T-helper 2 cell (primary cell): ENCODE results near the gene TMPRSS3.

ENCODE experiments used
- DNase-seq, 5 experiments: peaks; one replicate each; pipeline versions ENCODE4 v3.0.0 to v3.0.0-alpha.2; 2012 to 2022
- total RNA-seq, 2 donors: gene quantifications; one replicate each; lab custom pipeline; 2026; lab: John Stamatoyannopoulos, UW

Gene TMPRSS3
- total RNA-seq: 1.2 to 1.4 reads per million in 2 donors

DNA sequence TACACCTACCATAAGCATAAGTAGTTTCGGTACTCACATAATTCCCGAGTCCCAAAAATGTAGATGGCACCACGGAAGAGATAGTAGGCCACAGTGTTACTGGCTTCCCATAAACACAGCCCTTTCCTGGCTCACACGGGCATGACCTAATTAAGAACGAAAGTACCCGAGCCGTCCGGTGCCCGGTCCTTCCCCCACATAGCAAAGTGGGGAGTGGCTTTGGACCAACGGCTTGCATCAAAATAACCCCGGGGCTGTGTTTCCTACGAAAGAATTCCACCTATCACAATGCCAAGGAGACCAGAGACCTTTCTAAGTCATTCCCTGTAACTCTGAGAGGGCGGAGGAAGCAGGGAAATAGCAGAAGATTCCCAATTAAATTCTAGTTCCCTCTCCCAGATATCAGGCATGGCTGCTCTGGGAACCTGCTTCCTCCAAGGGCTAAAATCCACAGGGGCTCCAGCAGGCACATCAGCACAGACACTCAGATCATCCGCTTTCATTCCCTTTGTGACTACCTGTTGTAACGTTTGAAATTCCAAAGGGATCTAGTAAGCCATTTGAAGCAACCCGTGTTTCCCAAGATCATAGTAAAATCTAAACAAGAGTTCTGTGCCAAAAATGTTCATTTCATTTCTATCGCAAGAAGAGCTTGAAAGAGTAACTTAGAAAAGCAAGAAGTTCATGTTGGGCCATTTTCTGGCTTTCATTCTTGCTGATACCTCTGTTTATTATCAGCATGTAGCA is at the start of gene TMPRSS3:
Gene TMPRSS3 (minus strand): TSS at position 148 of the 747 bp plus-strand sequence. CDS start 635 bp downstream, outside the sequence.
- no peak for DNase-seq

DNA sequence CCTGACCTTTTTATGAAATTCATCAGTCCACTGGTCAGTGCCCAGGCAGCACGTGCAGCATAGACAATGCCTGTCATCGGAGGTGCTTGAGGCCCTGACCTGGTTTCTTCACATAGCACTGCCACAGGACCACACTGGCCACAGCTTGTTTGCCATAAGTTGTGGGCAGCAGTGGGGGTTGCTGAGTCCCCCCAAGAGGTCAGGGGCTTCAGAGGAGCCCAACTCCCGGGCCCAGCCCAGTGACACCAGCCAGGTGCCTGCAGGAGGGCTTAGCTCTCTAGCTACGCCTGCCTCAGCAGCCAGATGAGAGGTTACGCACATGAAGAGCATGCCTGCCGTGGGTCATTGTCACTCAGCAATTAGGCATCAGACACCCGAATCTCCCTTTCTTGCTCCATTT is 49.5 kb upstream of the TMPRSS3 start:
- DNase-seq: no peak

DNA sequence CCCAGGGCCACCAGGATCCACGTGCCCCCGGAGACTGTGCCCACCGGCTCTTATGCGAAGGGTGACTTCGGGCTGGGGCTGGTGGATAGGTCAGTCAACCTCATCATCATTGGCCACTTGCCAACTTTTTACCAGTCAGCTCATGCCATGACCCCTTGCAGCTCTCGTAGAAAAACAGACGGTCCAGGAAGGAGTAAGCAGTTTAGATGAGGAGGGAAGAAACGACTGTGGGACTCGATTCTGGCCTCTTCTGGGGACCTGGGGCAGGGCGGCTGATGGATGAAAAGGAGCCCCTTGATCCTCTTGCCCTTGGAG is 48.9 kb upstream of the TMPRSS3 start:
- no peak for DNase-seq

DNA sequence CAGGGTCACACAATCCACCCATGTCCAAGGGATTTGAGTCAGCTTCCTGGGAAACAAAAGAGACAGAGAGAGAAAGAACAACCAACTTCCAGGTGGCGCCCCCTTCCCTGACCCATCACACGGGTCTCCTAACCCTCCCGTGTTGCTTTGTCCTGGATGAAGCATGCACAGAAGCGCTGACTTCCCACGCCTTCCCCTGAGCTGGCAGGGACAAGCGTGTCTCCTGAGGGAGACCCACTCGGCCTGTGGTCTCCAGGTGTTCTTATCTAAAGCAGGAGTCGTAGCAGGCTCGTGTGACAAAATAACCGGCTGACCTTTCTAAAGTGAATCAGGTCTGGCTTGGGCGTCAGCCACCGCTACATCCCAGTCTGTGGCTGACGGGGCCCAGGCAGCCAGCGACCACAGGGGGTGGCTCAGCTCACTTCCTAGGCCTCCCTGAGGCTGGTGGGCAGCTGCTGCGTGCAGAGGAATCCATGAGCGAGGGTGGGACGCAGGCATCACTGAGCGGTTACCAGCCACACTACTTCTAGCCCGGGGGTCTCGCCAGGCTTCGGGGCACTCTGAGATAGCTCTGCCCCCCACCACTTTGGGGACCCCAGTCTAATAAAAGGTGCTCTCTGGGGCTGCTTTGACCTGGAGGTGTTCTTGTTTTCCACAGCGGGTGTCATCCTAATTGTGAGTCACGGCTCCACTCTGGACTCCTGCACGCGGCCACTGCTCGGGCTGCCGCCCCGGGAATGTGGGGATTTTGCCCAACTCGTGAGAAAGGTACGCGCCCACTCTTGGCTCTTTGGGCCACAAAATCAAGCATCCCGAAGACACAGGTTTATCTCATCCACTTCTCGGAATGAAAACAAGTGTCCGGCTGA is 48.3 kb upstream of the TMPRSS3 start:
- DNase-seq: no peak

DNA sequence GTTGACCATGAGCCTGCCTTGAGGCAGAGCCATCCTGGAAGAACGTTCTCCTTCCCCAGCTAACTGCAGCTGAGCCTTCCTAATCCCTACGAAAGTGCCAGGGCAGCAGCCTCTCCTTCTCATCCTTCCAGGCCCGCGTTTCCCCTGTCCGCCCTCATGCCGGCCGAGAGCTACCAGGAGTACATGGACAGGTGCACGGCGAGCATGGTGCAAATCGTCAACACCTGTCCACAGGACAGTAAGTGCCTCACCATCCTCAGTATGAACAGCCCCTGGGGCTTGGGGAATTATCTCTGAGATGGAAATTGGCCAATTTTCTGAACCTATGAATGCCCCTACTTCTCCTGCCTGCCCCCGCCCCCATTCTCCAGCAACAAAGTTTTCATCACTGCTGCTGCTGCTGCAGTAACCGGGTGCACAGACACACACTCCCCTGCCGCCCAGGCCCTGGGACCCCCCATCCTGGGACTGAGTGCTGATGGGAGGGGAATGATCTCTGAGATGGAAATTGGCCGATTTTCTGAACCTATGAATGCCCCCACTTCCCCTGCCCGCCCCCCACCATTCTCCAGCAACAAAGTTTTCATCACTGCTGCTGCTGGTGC is 47.4 kb upstream of the TMPRSS3 start:
- no peak for DNase-seq

GRCh38 chr21:42441963-42442362 is 46.1 kb upstream of the TMPRSS3 start:
- DNase-seq: no peak

DNA sequence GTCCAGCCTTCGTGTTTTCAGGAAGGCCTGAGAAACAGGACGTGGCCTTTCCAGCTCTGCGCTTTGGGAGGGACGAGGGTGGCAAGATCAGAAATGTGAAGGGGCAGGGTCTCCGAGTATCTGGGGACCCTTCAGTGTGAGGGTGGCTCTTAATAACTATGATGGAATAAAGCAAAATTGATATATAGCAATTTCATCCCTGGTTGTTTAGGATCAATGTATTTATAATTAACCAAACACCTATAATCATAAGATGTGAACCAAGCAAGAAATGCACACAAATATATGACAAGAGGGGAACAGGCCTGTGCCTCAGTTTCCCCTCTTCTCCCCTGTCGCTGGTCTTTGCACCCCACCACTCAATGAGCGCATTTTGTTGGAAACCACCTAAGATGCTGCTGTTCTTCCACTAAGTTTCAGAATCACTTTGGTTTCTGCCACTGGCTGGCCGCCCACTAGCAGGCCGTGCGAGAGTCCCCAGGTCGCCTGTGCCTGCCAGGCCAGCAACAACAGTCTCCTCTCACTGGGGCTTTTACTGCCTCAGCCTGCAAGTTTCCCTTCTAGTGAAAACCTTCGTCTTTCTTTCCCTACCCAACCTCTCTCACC is 44.4 kb upstream of the TMPRSS3 start:
- peak in 1 of 5 experiments; percentile 42 for DNase-seq

GRCh38 chr21:42439284-42440186 is 43.7 kb upstream of the TMPRSS3 start:
- peak in 2 of 5 experiments; percentile 29 to 78 for DNase-seq

GRCh38 chr21:42438316-42439205 is 42.7 kb upstream of the TMPRSS3 start:
- DNase-seq: no peak

DNA sequence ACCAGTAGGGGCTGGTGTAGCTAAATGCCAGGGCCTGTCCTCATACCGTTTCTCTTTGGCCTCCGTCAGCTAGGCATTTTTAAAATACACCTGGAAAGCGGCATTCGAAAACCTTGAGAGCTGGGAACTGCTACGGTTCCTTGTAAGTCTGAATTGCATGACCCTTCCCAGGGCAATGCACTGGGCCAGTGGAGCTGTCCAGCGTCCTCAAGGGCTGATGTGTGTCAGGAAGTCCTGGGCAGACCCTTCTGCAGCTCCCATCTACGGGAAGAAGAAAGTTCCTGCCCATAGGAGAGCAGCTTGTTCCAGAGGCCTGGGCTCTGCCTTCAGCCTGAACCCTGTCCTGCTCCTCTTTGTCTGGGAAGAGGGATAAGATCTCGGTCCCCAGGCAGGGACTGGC is 41.9 kb upstream of the TMPRSS3 start:
- no peak for DNase-seq

DNA sequence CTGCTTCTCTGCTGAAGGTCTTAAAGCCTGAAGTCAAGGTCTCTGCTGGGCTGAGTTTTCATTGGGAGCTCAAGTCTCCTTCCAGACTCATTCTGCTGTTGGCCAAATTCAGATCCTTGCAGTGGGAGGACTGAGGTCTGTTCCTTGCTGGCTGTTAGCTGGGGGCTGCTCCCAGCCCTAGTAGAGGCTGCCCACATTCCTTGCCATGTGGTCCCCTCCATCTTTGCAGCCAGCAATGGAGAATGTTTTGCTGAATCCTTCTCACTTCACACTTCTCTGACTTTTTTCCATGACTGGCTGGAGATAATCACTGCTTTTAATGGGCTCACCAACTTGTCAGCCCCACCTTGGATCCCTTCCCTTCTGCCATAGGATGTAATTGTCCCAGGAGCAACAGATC is 41.1 kb upstream of the TMPRSS3 start:
- DNase-seq: no peak

- DNase-seq: no peak
Observed at GRCh38 chr21:42435833-42436232, 40.0 kb upstream of the TMPRSS3 start.

DNA sequence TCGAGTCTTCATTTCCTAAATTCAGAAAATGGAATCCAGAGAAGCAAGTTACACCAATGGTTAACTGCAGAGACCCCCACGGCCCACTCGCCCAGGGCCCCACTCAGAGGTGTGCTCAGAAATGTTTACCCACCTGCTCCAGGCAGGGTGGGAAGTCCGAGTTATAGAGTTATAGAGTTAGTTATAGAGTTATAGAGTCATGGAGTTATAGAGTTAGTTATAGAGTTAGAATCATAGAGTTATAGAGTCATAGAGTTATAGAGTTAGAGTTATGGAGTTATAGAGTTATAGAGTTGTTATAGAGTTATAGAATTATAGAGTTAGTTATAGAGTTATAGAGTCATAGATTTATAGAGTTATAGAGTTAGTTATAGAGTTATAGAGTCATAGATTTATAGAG is 39.5 kb upstream of the TMPRSS3 start:
- no peak for DNase-seq

- no peak for DNase-seq
Observed at GRCh38 chr21:42434884-42435283, 39.0 kb upstream of the TMPRSS3 start.

DNA sequence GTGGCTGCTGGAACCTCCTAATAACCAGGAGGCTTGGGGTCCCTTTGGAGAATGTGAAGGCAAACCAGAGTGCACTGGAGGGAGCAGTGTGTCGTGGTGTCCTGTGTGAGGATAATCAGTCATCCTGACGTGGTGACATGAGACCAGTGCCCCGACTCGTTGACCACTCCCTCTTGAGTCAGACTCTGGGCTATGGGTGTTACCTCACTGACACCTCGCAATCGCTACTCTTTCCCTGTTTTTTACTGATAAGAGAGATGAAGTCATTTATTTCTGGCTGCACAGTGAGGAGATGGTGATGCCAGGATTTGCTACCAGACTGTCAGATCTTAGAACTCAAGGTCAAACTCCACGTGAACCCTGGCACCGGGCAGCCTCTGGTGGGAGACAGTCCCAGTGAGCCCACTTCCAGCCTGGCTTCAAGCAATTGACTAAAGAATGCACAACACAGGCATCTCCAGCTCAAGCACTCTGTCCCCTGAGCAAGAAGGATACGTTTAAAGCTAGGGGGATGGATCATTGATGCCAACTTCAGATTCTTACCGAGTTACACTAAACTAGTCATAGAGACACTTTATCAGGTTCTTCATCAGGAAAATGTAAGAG is 38.2 kb upstream of the TMPRSS3 start:
- DNase-seq: no peak

DNA sequence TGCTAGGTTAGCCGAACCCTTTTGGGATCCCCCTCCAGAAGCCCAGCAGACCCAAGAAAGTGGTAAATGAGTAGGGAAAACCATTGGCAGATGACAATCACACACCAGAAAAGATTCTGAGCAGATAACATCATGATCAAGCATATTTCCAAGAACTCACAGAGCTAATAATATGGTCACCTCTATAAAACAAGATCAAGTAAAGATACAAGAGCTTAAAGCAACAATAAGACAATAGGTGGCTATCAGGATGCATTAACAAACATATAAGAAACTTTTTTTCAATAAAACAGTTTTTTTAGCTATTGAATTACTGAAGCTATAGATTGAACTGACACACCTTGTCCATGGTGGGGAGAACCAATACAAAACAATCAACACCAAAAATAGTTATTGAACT is 36.8 kb upstream of the TMPRSS3 start:
- no peak for DNase-seq

- no peak for DNase-seq
Observed at GRCh38 chr21:42431196-42431595, 35.3 kb upstream of the TMPRSS3 start.

DNA sequence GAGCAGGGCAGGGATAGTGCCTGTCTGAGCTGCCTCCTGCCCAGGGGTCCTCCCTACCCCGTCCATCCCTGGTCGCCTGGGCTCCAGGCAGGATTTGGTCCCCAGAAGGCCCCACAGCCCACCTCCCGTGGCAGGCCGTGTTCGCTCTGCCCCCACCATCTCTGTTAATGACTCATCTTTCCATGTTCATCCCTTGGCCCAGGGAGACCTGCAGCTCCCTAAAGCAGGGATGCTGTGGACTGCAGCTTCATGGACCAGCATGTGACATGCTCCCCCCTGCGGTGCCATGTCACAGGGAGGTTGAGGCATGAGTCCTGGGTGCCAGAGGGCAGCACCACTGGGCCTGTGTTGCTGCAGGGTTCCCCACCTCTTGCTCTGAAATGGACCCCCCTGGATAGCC is 34.7 kb upstream of the TMPRSS3 start:
- DNase-seq: no peak

- DNase-seq: no peak
Observed at GRCh38 chr21:42429856-42430255, 34.0 kb upstream of the TMPRSS3 start.

DNA sequence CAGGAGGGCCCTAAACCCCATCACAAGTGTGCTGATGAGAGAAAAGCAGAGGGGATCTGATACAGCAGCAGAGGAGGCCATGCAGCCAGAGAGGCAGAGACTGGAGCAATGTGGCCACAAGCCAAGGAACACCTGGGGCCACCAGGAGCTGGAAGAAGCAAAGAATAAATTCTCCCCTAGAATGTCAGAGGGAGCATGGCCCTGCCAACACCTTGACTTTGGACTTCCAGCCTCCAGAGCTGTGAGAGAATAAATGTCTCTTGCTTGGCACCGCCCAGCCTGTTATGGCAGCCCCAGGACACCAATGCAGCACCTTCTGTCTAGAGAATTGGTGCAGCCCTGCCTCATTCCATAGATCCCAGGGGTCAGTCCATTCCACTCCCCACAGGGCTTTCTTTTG is 33.2 kb upstream of the TMPRSS3 start:
- DNase-seq: no peak
